Vagina (tissue), 2 donors: ENCODE data around the gene DMRTC2.

Source experiments
- POLR2A ChIP-seq, 2 donors: fragments of 450-650 bp; IDR thresholded peaks; one replicate each; pipeline ENCODE4 v1.6.1; 2017; ENCODE audit warnings: antibody characterized with exemption in 2 of 2, mild to moderate bottlenecking in 2 of 2, moderate library complexity in 2 of 2
- TF ChIP-seq, protein P1 (sequence below), 3 experiments: fragments of 450-650 bp in 2 of 3; fragments of 200-600 bp in 1 of 3; sonication (generic) in 1 of 3; IDR thresholded peaks; one replicate each; pipeline ENCODE4 v1.5.1; 2017 to 2019; ENCODE audit warnings: antibody characterized with exemption in 3 of 3, mild to moderate bottlenecking in 2 of 3, moderate library complexity in 2 of 3

DNA sequence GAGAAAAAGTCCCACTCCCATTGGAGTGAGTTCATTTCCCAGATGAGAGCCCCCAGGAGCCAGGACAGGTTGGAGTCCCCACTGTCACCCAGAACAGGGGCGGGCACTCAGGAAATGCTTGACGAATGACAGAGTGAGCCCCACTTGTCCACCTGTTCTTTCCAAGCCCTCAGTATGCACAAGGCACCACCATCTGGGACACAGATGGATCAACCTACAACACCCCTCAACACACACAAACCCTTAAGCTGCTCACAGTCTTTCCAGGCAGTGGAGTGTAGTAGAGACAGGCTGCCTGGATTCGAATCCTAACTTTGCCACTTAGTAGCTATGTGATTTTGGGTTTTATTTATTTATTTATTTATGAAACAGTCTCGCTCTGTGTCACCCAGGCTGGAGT lies 46.1 kb downstream of the DMRTC2 start:
- TF ChIP-seq POLR2A (IDR thresholded peaks at IDR 0.05) = no peak
- TF ChIP-seq, protein P1, sequence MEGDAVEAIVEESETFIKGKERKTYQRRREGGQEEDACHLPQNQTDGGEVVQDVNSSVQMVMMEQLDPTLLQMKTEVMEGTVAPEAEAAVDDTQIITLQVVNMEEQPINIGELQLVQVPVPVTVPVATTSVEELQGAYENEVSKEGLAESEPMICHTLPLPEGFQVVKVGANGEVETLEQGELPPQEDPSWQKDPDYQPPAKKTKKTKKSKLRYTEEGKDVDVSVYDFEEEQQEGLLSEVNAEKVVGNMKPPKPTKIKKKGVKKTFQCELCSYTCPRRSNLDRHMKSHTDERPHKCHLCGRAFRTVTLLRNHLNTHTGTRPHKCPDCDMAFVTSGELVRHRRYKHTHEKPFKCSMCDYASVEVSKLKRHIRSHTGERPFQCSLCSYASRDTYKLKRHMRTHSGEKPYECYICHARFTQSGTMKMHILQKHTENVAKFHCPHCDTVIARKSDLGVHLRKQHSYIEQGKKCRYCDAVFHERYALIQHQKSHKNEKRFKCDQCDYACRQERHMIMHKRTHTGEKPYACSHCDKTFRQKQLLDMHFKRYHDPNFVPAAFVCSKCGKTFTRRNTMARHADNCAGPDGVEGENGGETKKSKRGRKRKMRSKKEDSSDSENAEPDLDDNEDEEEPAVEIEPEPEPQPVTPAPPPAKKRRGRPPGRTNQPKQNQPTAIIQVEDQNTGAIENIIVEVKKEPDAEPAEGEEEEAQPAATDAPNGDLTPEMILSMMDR (IDR thresholded peaks at IDR 0.05) = no peak
